ENCODE results near the gene PRKRA. TPM values are rescaled to one million over a fixed set of nuclear protein-coding genes. Genes with fewer than 3 reads are reported as not detected.

The PRKRA gene
- total and polyA plus RNA-seq, 2 experiments from 2014 or later = 44.0 to 67.1 TPM

GRCh38 chr2:178404368-178404767 is 46.6 kb downstream of the PRKRA start (continued):
- TF ChIP-seq ZNF462 (CRISPR knock-in tag; IDR thresholded peaks at IDR 0.05) (no peak), NANOG (IDR thresholded peaks at IDR 0.05; ENCODE audit: borderline replicate concordance) (no peak), POLR2AphosphoS5 (IDR thresholded peaks at IDR 0.05; ENCODE audit: low read depth) (no peak)

DNA sequence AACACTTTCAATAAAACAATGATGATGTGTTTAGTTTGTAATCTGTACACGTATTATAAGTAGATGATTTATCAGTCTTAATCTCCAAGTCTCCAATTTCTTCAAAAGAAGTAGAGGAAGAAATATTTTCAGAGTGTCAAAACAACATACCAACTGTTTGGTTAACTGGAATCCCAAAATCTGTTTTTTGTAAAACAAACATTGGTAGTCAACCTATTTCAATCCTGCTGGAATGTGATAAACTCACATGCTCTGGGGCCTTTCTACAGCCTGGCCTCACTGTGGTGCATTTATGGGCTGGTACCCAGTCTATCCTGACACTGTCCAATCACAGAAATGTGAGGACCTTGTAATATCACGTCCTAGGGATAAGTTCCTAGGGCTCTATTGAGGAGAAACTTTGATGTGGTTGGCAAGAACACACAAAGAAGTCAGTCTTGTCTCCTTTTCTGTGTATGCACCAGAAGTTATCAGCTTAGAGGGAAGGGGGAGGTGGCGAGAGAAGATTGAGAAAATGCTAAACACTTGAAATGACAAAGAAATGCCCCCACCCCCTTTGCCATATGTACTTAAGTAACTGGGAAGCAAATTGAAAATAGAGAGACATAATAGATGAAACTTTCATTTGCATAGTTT is 47.2 kb downstream of the PRKRA start:
- H2AFZ ChIP-seq = peak overlapping the region; percentile 30; the same call in 1 of the 2 replicates
- no peak overlapping the region for H3K4me3 ChIP-seq
- Mint-ChIP-seq H3K27ac (no peak overlapping the region), H3K4me1 (peaks cover 4% of the 10 kb centered on the region), H3K27me3 (ENCODE audit: insufficient read depth, low read depth, poor library complexity) (peaks cover 3% of the 10 kb centered on the region), H3K36me3 (ENCODE audit: low read depth) (no peaks in the 10 kb centered on the region), H3K4me3 (no peak overlapping the region), H3K9me3 (no peaks in the 10 kb centered on the region)
- no peak overlapping the region for H3K4me2 ChIP-seq
- no peaks in the 10 kb centered on the region for H3F3A ChIP-seq (replicated peaks; ENCODE audit: low read depth)
- ATAC-seq = no peak
- no peaks in the 10 kb centered on the region for H3K4me1 ChIP-seq (ENCODE audit: insufficient read depth)
- H3K36me3 ChIP-seq (ENCODE audit: insufficient read depth) = no peaks in the 10 kb centered on the region
- no peaks in the 10 kb centered on the region for H4K20me1 ChIP-seq (replicated peaks; ENCODE audit: insufficient read depth)
- H3K27ac ChIP-seq (ENCODE audit: low read depth) = no peak overlapping the region
- no peaks in the 10 kb centered on the region for H3K79me2 ChIP-seq (replicated peaks; ENCODE audit: insufficient read depth)
- H3K9me2 ChIP-seq (ENCODE audit: insufficient read depth) = no peaks in the 10 kb centered on the region
- no peaks in the 10 kb centered on the region for H3K27me3 ChIP-seq (ENCODE audit: insufficient read depth)
- no peak for DNase-seq (ENCODE audit: low spot score)
- TF ChIP-seq ZNF331 (CRISPR knock-in tag; IDR thresholded peaks at IDR 0.05; ENCODE audit: low read depth) (no peak), ETS1 (IDR thresholded peaks at IDR 0.05) (no peak), STAT1 (IDR thresholded peaks at IDR 0.05; ENCODE audit: unreplicated experiment) (no peak), POLR2AphosphoS5 (IDR thresholded peaks at IDR 0.05; ENCODE audit: low read depth) (no peak), REST (IDR thresholded peaks at IDR 0.05; ENCODE audit: unreplicated experiment) (no peak), EZH2phosphoT487 (IDR thresholded peaks at IDR 0.05; ENCODE audit: unreplicated experiment) (no peak), NANOG (IDR thresholded peaks at IDR 0.05; ENCODE audit: borderline replicate concordance) (no peak)

All from GM23338 (cell line).